ENCODE measurements around the gene PLXNC1. TPM values are rescaled to one million over a fixed set of nuclear protein-coding genes. Genes with fewer than 3 reads are reported as not detected.

PLXNC1 gene
- total RNA-seq, 3 donors from 2014 or later: 5.2 to 13.2 (median 6.2) TPM

DNA sequence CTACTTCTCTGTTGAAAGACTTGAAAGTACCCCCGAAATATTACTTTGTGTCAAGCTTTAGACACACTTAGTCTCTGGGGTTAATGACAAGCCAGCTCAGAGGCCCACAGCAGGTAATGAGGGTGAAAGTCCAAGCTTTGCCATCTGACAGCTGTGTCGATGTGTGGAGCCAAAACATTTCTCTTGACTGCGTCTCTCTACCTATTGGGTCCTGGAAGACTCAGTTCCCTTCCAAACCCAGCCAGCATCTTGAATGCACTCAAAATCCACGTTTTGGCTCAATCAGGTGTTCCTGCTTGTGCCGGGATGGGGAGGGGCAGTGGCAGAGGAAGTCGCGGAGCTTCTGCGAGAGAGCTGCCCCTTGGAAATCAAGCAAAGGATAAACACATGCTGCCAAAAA lies 3.2 kb downstream of the PLXNC1 start:
- ATAC-seq (peak; percentile 52), DNase-seq (peak in 1 of 3 donors; percentile 66)
- TF ChIP-seq, protein P1, sequence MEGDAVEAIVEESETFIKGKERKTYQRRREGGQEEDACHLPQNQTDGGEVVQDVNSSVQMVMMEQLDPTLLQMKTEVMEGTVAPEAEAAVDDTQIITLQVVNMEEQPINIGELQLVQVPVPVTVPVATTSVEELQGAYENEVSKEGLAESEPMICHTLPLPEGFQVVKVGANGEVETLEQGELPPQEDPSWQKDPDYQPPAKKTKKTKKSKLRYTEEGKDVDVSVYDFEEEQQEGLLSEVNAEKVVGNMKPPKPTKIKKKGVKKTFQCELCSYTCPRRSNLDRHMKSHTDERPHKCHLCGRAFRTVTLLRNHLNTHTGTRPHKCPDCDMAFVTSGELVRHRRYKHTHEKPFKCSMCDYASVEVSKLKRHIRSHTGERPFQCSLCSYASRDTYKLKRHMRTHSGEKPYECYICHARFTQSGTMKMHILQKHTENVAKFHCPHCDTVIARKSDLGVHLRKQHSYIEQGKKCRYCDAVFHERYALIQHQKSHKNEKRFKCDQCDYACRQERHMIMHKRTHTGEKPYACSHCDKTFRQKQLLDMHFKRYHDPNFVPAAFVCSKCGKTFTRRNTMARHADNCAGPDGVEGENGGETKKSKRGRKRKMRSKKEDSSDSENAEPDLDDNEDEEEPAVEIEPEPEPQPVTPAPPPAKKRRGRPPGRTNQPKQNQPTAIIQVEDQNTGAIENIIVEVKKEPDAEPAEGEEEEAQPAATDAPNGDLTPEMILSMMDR (IDR thresholded peaks at IDR 0.05): no peak
- peaks cover 41% of the 10 kb centered on the region for H3K4me1 ChIP-seq (ENCODE audit: low read depth)
- intact Hi-C loops (cut with DNase I, micrococcal nuclease): no loop called here
- H3K4me3 ChIP-seq: no peak overlapping the region
- H3K36me3 ChIP-seq (ENCODE audit: low read depth): no peaks in the 10 kb centered on the region
- H3K9me3 ChIP-seq: no peaks in the 10 kb centered on the region

GRCh38 chr12:94152292-94153078 lies 4.1 kb downstream of the PLXNC1 start:
- ATAC-seq: peak; percentile 16
- TF ChIP-seq, protein P1 (IDR thresholded peaks at IDR 0.05): no peak
- no peak for DNase-seq
- H3K36me3 ChIP-seq (ENCODE audit: low read depth): no peaks in the 10 kb centered on the region
- intact Hi-C loops (cut with DNase I, micrococcal nuclease): no loop called here
- no peak overlapping the region for H3K4me3 ChIP-seq
- H3K4me1 ChIP-seq (ENCODE audit: low read depth): peaks cover 41% of the 10 kb centered on the region
- H3K9me3 ChIP-seq: no peaks in the 10 kb centered on the region

DNA sequence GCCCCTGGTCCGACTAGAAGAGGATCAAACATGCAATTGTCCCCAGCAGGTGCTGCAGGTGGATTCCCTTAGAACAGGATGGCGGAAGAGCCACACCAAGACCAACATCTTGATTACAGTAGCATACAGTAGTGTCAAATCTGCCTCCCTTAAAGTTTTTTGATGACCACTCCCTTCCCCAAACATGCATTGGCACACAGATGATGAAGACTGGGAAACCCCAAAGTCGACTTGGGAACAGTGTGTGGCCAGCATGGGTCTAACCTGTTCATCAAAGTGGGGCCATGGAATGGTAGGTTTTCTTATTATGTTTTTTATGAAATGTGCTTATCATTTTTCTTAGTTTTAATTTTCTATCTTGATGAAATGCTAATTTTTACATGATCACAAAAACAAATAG lies 8.8 kb downstream of the PLXNC1 start:
- H3K4me1 ChIP-seq (ENCODE audit: low read depth): peaks cover 5% of the 10 kb centered on the region
- ATAC-seq (peak; percentile 57), DNase-seq (no peak)
- intact Hi-C loops (cut with DNase I, micrococcal nuclease): no loop called here
- H3K36me3 ChIP-seq (ENCODE audit: low read depth): no peaks in the 10 kb centered on the region
- TF ChIP-seq, protein P1 (IDR thresholded peaks at IDR 0.05): no peak
- H3K9me3 ChIP-seq: no peaks in the 10 kb centered on the region
- no peak overlapping the region for H3K4me3 ChIP-seq

DNA sequence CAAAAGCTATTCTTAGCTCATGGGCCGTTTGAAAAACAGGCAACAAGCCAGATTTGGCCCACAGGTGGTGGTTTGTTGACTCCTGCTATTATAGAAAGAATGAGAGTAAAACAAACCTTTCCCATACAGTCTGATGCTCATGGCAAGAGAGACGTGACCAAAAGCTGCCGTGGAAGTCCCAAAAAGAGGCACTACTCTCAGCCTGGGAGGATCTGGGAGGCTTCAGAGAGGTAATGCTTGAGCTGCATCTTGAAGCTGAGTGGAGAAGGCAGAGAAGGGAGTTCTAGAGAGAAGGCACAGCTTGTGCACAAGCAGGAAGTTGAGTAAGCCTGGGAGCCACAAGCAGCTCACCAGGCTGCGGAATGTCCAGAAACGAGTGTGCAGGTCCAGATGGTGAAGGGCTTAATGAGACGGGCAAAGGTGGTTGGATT lies 9.6 kb downstream of the PLXNC1 start:
- Histone ChIP-seq H3K4me1 (ENCODE audit: low read depth) (no peaks in the 10 kb centered on the region), H3K9me3 (no peaks in the 10 kb centered on the region), H3K4me3 (no peak overlapping the region), H3K36me3 (ENCODE audit: low read depth) (no peaks in the 10 kb centered on the region)
- TF ChIP-seq, protein P1 (IDR thresholded peaks at IDR 0.05): no peak
- intact Hi-C loops (cut with DNase I, micrococcal nuclease): no loop called here
- ATAC-seq: peak; percentile 67
- DNase-seq: no peak

GRCh38 chr12:94158666-94159065 lies 10.3 kb downstream of the PLXNC1 start:
- intact Hi-C loops (cut with DNase I, micrococcal nuclease): no loop called here
- Histone ChIP-seq H3K9me3 (no peaks in the 10 kb centered on the region), H3K4me3 (no peak overlapping the region), H3K4me1 (ENCODE audit: low read depth) (no peaks in the 10 kb centered on the region), H3K36me3 (ENCODE audit: low read depth) (no peaks in the 10 kb centered on the region)
- no peak for DNase-seq
- ATAC-seq: no peak
- TF ChIP-seq, protein P1 (IDR thresholded peaks at IDR 0.05): no peak
